DMS 273 treated with DMSO at 0.1 percent for 48 hours (cell line): Measurements from ENCODE around the gene DHX15.

Source experiments
- DNase-seq: peaks from one replicate; lab custom pipeline; 2025; lab: John Stamatoyannopoulos, UW

Gene DHX15

DNA sequence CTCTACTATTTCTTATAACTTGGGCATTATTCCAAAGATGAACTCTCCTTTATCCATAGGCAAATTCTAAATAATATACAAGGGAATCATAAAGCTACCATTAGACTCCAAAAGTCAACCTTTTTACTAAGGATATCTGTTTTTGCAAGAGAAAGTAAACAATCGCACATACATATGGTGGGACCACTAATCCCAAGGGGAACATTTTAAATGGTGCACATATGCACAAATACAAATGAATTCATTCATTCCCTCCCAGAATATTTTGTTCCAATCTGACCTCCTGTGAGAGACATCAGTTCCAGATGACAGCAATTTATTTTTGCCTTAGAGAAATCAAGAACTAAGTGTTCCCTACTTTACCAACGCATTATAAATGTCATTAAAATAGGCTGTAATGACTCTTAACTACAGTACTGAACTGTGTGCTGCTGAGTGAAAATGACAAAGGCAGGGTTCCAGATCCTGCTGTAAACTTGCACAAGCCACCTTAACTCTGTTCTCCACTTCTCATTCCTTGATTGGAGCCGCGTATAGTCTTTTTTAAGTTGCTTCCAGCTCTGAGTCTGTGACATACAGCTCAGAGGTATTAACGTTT lies 2.0 kb downstream of the DHX15 start:
- DNase-seq: no peak

DNA sequence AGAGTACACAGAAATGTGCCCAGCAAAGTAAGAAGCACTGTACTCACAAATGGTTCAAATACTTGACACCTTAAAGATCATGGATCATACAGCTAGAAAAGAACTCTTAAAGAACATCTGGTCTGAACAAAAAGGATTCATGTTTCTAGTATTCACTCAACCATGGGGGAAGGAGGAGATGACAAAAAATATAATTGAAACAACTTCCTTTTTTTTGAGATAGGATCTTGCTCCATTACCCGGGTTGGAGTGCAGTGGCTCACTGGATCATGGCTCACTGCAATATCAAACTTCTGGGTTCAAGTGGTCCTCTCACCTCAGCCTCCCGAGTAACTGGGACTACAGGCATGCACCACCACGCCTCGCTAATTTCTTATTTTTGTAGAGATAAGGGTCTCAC lies 6.0 kb downstream of the DHX15 start:
- no peak for DNase-seq

DNA sequence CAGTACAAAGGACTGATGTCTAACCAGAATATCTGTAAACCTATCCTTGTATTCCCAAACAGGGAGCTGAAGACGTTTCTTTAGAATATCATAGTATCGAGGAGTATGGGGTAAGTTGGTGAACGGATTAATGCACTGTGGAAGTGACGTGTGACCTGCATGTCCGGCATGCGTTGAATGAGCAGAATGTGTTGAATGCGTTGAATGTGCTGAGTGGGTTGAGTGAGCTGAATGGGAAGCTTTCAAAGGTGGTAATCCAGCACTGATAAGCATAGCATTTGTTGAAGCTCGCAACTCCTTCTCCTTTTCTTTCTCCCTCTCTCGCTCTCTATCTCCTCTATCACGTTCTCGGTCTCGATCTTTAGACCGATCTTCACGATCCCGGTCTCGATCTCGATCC lies 8.1 kb downstream of the DHX15 start:
- no peak for DNase-seq

DNA sequence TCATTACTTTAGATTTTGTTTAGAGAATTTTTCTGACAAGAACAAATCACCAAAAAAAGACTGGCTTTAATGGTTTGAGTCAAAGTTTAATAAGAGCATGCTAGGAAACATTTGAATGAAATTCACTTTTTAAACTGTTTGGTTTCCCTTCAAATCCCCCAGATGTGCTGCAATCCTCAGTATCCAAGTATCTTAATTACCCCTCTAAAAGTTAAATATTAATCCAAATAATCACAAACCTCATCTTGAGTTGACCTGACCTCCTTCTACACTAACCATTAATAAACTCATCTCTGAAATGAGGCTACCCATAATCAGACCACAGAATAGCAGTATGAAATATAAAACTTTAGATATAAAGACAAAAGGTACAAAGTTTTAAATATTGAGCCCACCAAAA lies 10.1 kb downstream of the DHX15 start:
- DNase-seq: no peak

DNA sequence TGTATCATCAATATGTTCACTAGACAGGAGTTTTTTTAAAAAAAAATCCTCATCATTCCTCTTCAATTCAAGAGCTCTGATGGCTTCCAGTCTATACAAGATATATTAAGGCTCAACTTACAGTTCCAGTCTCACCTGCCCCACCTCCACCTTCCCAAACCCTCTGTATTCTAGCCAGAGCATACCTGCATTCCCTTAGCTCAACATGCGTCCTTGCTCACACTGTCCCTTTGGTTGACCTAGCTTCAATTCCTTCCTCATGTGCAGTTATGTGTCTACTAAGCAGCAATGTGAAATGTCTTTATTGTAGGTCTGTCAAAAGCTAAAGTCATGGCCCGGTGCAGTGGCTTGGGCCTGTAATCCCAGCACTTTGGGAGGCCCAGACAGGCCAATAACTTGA lies 10.8 kb downstream of the DHX15 start:
- no peak for DNase-seq

DNA sequence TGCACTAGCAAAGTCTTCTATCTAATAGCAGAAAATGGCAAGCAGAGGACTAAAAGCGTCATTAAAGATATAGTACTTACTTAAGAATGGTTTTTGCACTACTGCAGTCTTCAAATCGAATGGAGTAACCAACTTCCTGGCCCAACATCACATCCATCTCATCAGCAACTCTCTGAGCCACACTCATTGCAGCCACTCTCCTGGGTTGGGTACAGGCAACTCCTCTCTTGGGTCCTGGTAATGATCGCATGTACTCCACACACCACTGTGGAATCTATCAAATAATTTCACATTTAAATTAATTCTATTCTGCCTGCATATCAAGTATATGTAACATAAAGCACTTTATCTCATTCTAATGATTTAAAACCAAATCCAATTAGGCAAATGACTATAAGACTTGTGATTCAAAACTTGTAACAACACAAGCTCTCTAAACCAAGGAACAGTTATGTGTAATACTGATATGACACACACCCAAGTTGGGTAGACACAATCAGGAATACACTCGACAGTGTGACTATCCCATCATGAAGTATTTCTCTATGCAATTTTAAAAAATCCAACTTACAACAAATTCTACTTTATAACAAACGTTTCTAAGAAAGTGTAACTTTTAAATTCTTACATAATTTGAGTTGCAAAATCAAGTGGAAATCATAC lies 13.6 kb downstream of the DHX15 start:
- DNase-seq: no peak

DNA sequence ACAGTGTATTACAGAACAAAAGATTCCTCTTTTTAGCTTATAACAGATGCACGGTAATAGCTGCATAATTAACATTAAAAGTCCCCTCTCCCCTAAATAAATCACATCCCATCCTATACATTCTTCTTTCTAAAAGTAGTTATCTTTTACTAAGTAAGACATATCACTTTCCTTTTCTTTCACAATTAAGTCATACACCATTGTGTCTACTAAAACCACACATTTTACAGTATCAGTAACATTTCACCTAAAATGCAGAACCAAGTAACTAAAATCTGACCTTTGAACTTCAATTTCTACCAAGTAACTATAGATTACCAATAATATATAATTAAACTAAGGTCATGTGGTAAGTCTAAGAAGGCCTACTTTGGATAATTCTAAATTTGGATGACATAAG lies 14.2 kb downstream of the DHX15 start:
- no peak for DNase-seq

DNA sequence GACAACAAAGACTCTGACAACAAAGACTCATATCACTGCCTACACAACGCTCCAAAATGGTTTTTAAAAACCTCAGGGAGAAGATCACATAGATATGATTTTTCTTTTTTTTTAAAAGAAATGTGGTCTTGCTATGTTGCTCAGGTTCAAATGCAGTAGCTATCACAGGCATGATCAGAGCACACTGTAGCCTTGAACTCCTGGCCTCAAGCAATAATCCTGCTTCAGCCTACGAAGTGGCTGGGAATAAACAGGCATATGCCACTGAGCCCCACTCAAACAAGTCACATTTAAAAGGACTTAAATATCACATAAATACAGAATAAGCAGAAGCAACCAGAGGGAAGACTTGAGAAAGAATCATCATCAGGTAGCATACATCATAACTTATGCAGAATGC lies 14.7 kb downstream of the DHX15 start:
- no peak for DNase-seq

DNA sequence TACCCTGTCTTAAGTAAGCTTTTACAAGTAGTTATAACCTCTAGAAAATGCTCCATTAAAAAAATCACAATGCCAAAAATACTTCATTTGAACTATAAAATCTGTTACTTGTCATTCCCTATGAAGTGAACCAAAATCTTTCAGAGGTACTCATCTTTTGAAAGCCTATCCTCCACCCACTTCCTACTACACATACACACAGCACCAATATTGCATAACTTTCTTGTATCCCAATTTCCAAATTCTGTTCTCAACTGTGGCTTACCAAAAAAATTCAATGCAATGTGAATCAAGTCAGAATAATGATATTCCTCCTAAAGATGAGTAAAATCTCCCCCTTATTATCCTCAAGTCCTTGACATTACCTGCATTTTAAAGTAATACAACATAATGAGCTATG lies 15.9 kb downstream of the DHX15 start:
- DNase-seq: no peak

DNA sequence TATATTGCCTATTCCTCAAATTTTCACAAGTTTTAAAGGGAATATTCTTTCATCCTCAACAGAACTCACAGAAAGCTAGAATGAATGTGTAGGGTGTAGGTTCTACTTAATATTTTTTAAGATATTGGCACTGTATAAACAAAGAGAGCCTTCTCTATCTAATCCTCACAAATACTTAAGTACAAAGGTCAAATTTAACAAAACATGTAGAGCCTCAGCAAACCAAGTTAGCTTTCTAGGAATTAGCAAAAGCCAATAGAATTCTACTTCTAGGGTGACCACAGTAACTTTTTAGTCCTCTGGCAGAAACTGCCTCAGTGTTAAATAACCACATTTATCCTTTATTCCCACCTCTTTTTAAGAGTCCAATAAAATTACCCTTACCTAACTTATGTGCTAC lies 19.3 kb downstream of the DHX15 start:
- DNase-seq: no peak

DNA sequence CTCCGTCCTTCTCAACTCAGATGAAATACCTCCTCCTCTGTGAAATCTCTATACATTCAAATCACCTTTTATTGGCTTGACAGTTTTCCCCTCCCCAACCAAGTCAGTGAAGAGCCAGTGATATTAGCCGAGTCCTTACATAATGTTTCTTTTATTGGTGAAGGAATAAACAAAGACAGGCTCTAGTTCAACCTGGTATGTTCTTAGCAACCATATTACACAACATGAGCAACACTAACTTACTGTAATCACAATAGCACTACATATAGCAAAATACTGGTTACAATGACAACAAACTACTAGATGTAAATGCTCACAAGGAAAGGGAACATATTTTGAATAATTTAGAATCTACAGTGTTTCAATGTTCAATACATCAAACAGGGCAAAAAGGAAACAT lies 19.9 kb downstream of the DHX15 start:
- no peak for DNase-seq

DNA sequence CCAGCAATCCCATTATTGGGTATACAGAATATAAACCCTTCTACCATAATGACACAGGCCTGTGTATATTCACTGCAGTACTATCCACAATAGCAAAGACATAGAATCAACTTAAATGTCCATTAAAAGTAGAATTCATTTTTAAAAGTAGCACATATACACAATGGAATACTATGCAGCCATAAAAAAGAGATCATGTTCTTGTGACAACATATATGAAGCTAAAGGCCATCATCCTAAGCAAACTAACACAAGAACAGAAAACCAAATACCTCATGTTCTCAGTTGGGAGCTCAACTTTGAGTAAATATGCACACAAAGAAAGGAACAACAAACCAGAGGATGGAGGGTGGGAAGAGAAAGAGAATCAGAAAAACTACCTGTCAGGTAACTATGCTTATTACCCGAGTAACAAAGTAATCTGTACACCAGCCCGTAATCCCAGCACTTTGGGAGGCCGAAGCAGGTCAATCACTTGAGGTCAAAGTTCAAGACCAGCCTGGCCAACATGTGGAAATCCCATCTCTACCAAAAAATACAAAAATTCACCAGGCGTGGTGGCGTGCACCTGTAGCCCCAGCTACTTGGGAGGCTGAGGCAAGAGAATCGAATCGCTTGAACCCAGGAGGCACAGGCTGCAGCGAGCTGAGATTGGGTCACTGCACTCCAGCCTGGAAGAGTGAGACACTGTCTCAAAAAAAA lies 22.8 kb downstream of the DHX15 start:
- DNase-seq: no peak

DNA sequence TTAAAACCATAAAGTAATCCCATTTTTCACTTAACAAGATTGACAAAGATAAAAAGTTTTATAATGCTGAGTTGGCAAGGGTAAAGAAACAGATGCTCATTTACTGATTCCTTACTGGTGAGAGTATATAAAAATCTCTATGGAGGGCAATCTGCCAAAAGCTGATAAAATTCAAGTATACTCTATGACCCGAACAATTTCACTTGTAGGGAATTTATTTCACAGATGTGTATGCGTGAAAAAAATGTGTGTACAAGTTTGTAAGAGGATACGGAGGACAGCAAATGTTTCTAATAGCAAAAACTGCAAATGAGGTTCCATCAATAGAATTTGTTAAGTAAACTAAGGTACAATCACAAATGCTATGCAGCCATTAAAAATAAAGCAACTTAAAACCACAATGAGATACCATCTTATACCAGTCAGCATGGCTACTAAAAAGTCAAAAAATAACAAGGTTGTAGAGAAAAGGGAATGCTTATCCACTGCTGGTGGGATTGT lies 23.4 kb downstream of the DHX15 start:
- DNase-seq: peak; percentile 3

DNA sequence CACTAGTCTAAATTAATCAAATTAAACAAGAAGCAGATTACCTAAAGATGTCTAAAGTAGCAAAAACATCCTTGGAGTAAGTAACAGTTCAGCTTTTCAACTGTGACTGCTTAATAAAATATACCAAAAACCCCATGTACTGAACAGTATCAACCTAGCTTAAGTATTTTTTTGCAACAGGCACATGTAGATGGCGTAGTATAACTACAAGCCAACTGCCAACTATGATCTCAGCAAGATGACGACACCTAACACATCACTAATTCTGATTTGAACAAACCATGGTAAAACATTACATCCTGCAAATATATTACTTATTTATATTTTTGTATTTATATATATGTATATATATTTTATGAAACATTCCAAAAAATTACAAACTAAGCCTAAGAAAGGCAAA lies 24.5 kb downstream of the DHX15 start:
- no peak for DNase-seq

DNA sequence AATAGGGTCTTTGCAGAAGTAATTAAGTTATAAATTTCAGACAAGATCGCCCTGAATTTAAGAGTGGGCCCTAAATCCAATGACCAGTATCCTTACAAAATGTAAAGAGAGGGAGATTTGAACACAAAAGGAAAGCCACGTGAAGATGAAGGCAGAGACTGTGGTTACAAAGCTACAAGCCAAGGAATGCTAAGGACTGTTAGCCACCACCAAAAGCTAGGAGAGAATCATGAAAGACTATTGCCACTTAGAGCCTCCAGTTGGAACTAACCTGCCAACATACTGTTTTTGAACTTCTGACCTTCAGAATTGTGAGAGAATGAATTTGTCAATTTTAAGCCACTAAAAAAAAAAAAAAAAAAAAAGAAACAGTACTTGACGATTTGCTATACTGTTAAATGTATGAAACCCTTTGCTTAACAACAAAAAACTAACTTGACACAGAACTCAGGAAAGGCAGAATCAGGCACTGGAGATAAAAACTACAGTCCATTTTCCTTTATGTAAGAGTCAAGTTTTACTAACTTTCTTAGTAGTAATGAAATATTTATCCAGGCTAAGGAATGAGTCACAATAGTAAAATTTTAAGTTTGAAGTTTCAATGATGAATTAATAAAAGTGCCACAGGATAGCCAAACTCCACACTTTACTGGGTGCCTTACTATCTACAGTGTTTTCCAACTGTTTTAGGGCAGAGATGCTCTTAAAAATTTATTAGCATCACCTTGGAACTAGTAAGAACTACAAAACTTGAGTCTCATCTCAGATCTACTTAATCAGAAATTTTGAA lies 25.1 kb downstream of the DHX15 start:
- DNase-seq: no peak

DNA sequence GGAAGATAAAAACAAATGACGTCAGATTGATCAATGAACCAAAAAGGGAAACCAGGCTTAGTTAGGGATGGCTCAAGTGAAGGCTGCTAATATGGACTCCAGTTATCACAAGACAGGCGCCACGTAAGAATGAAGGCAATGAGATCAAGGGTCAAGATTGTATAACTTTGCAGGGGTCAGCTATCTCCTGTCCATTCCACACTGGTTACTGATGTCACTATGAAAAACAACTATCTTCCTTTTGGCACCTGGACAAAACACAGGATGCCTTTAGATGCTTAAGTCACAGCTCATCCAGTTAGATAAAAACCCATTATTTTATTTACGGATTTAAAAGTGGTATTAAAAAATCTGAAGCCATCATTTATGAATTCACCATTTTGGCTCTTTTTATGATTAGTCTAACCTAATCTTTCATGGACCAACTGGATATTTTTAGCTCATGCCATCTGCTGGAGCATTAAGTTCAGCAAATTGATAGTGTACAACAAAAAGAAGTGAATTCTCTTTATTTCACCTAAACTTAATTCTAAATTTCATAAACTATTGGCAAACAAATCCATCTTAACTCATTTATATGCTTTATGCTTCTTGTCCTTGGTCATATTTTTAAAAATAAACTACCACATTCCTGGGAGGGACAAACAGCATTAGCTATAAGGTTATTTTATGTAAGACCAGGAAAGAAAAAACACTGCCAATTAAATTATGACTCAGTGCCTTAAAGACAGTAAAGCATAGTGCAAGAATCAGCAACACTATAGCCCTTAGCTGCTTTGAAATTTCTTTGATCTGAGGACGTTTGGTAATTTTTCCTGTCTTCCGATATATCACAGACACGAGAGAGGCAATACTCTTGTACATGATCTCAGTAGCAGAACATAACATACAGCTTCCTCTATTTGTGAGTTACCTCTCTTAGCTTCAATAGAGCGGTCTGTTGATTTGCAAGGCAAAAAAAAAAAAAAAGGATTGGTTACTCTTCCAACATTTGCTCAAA lies 27.0 kb downstream of the DHX15 start:
- no peak for DNase-seq

DNA sequence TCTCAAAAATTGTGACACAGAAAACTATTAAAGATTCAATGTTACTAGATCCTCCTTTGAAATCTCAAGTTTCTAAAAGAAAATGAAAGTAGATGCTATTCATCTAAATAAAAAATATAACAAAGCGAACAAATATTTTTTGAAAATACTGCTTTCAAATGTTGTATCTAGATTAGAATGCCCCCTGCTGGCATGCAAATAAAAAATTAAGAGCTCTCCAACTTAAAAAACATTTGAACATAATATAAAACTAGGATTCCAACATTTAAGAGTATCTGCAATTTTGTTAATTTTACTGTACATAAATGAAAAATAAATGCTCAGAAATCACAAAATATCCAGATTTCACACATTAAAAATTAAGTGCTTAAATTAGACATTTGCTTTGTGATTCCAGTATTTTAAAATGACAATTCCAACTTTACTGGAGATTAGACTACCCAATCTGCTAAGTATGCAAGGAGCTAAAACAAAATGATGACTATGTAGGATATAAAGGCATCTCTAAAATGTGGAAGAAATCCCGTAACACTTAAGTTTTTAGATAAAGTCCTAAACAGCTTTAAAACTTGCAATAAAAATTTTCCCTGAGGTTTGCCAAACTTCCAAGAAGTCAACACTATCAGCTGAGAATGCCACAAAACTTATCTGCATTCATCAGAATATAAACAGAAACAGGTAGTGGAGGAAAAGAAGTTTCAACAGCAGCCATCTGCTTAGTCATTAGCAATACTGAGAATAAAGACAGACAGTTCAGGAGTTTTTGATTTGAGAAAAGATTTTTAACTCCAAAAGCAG lies 32.7 kb downstream of the DHX15 start:
- DNase-seq: no peak

DNA sequence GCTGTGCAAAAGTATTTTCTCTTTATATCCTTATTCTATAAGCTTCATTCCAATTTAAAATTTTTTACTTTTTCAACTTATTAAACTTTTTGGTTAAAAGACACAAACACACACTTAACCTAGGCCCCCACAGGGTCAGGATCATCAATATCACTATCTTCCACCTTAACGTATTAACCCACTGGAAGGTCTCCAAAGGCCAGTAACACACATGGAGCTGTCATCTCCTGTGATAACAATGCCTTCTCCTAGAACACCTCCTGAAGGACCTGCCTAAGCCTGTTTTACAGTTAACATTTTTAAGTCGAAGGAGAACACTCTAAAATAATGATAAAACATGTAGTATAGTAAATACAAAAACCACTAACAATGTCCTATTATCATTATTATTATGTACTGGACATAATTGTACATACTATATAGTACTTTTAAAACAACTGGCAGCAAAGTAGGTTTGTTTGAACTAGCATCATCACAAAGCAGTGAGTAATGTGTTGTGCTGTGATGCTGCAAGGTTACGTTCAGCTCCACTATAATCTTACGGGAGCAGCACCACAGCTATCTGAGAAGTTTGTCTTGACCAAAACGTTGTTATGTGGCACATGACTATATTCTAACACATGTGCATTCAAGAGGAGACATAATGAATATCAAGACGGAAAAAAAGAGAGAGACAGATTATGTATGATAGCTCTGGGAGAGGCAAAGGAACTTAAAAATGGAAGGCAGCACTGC lies 33.7 kb downstream of the DHX15 start:
- DNase-seq: no peak

DNA sequence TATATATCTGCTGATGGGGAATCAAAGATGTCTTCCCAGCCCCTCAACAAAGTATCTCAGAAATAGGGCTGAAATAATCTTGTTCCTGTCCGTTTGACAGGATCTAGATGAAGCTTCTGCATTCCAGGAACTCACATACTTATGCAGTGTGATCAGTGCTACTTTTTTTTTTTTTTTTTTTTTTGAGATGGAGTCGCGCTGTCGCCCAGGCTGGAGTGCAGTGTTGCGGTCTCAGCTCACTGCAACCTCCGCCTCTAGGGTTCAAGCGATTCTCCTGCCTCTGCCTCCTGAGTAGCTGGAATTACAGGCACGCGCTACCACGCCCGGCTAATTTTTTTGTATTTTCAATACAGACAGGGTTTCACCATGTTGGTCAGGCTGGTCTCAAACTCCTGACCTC lies 36.4 kb downstream of the DHX15 start:
- DNase-seq: no peak
